Measurements from ENCODE around the gene STRA6.

DNA sequence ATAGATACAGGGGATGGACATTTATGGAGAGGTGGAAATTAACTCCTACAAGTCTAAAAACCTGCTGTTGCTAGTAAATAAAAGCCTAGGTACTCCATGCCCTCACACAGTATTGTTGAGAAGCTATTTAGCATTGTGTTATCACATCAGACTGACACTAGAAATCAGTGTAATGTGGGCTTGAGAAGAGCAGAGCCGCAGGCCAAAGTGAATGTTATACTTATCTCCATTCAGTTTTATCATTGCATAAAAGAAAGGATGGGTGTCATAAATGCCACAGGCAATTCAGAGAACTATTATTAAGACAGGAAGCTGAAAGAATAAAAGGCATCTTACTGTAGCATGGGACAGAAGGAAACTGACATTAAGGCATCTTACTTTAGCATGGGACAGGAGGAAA is 42.8 kb downstream of the STRA6 start:
- TF ChIP-seq, protein P1, sequence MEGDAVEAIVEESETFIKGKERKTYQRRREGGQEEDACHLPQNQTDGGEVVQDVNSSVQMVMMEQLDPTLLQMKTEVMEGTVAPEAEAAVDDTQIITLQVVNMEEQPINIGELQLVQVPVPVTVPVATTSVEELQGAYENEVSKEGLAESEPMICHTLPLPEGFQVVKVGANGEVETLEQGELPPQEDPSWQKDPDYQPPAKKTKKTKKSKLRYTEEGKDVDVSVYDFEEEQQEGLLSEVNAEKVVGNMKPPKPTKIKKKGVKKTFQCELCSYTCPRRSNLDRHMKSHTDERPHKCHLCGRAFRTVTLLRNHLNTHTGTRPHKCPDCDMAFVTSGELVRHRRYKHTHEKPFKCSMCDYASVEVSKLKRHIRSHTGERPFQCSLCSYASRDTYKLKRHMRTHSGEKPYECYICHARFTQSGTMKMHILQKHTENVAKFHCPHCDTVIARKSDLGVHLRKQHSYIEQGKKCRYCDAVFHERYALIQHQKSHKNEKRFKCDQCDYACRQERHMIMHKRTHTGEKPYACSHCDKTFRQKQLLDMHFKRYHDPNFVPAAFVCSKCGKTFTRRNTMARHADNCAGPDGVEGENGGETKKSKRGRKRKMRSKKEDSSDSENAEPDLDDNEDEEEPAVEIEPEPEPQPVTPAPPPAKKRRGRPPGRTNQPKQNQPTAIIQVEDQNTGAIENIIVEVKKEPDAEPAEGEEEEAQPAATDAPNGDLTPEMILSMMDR (IDR thresholded peaks at IDR 0.05): no peak
- TF ChIP-seq POLR2AphosphoS5 (IDR thresholded peaks at IDR 0.05): no peak
- TF ChIP-seq POLR2A (IDR thresholded peaks at IDR 0.05): no peak

Data from prostate gland (tissue), 2 donors.